Kidney (tissue), 14 donors: ENCODE measurements around the gene NAPA. TPM values are rescaled to one million over a fixed set of nuclear protein-coding genes. Genes with fewer than 3 reads are reported as not detected.

Experiments used
- DNase-seq, 5 donors: peaks; one replicate each; pipeline ENCODE4 v3.0.0-alpha.2; 2013 to 2020
- FAIRE-seq: peaks from 2 replicates; lab custom pipeline; 2012; peaks lifted over from hg19 to GRCh38; lab: Jason Lieb, UNC
- H3K27ac ChIP-seq, 2 donors: one replicate each; pipeline ENCODE4 v1.7.0; 2013; ENCODE audit warnings: low read depth in 2 of 2, low read length in 2 of 2, inconsistent platforms in 1 of 2
- H3K27me3 ChIP-seq: one replicate; pipeline ENCODE4 v1.7.1; 2013; ENCODE audit warnings: low read length, inconsistent platforms; ENCODE audit not compliant: control insufficient read depth, insufficient read depth
- H3K36me3 ChIP-seq, 3 donors: one replicate each; pipeline versions ENCODE4 v1.7.0 to v1.7.1; 2013; ENCODE audit warnings: low read length in 3 of 3, control low read depth in 1 of 3, inconsistent platforms in 1 of 3; ENCODE audit not compliant: insufficient read depth in 3 of 3, control insufficient read depth in 2 of 3
- H3K4me1 ChIP-seq, 3 donors: one replicate each; pipeline versions ENCODE4 v1.7.0 to v1.7.1; 2013; ENCODE audit warnings: low read length in 3 of 3, inconsistent platforms in 1 of 3, low read depth in 1 of 3; ENCODE audit not compliant: control insufficient read depth in 2 of 3, insufficient read depth in 2 of 3
- H3K4me3 ChIP-seq, 3 donors: one replicate each; pipeline versions ENCODE4 v1.7.0 to v1.8.1; 2013; ENCODE audit warnings: low read length in 3 of 3, control low read depth in 1 of 3, inconsistent platforms in 1 of 3
- H3K9ac ChIP-seq, 3 donors: one replicate each; pipeline versions ENCODE4 v1.7.0 to v1.7.1; 2013; ENCODE audit warnings: low read length in 3 of 3, control low read depth in 1 of 3, inconsistent platforms in 1 of 3
- H3K9me3 ChIP-seq, 3 donors: one replicate each; pipeline versions ENCODE4 v1.7.0 to v1.7.1; 2013; ENCODE audit warnings: low read length in 3 of 3, control low read depth in 1 of 3, inconsistent platforms in 1 of 3; ENCODE audit not compliant: control insufficient read depth in 2 of 3, insufficient read depth in 1 of 3
- CTCF ChIP-seq: IDR thresholded peaks from 3 replicates; pipeline ENCODE4 v1.5.1; 2012; ENCODE audit warnings: mild to moderate bottlenecking, moderate library complexity, borderline replicate concordance; ENCODE audit not compliant: insufficient read depth; ENCODE audit errors: extremely low read depth
- intact Hi-C: fragments of 100-400 bp; cut with DNase I; formaldehyde crosslinking; loops from one replicate; pipeline ENCODE4 v1.11.1; 2022
- polyA plus RNA-seq: library from polyadenylated mRNA; stranded (reverse); fragments of 350-450 nt; fragmentation: Illumina TruSeq; extraction: RNeasy Lipid Tissue Mini Kit (QIAGEN cat#74804); gene quantifications from one replicate; pipeline ENCODE4 v1.2.3, GENCODE V29; 2014; ENCODE audit warnings: low read depth, low replicate concordance; ENCODE audit not compliant: insufficient read depth
- total RNA-seq: library from RNA; stranded (reverse); fragmentation: NEBNext Ultra II Directional; extraction: Animal tissue kit (Norgen Biotek cat#: 25700); gene quantifications from one replicate; pipeline ENCODE4 v1.2.1, GENCODE V29; 2021
- donor health status: control.
- donor health status: control.
- donor health status: control.
- donor health status: control.
- donor health status: control.
- donor health status: DM: yes; HTN: yes; CAD: no.
- donor health status: Normal renal cell carcinoma (clear cell type).

Gene NAPA
- total and polyA plus RNA-seq, 2 donors from 2014 or later = 136 to 213 TPM

GRCh38 chr19:47560999-47561398, 46.1 kb upstream of the NAPA start:
- intact Hi-C loops = no loop called here
- Histone ChIP-seq H3K27ac (no peak overlapping the region), H3K4me3 (no peak overlapping the region), H3K27me3 (no peaks in the 10 kb centered on the region), H3K36me3 (no peaks in the 10 kb centered on the region), H3K9ac (no peak overlapping the region), H3K4me1 (no peaks in the 10 kb centered on the region), H3K9me3 (no peaks in the 10 kb centered on the region)
- FAIRE-seq (no peak), DNase-seq (no peak)
- no peak for TF ChIP-seq CTCF

GRCh38 chr19:47550129-47550528, 35.3 kb upstream of the NAPA start:
- no peaks in the 10 kb centered on the region for H3K9me3 ChIP-seq
- no peak for FAIRE-seq
- DNase-seq = no peak
- intact Hi-C loops = no loop called here
- peaks cover 0 to under 1% (median 0%) of the 10 kb centered on the region in 3 donors for H3K4me1 ChIP-seq
- no peak overlapping the region for H3K4me3 ChIP-seq
- H3K9ac ChIP-seq = no peak overlapping the region
- no peak for TF ChIP-seq CTCF
- H3K36me3 ChIP-seq = no peaks in the 10 kb centered on the region
- no peaks in the 10 kb centered on the region for H3K27me3 ChIP-seq
- no peak overlapping the region for H3K27ac ChIP-seq

GRCh38 chr19:47549261-47549862, 34.5 kb upstream of the NAPA start:
- FAIRE-seq (no peak), DNase-seq (no peak)
- Histone ChIP-seq H3K9ac (no peak overlapping the region), H3K27ac (no peak overlapping the region), H3K4me1 (peaks cover 0 to 2% (median 0%) of the 10 kb centered on the region in 3 donors), H3K27me3 (no peaks in the 10 kb centered on the region), H3K4me3 (no peak overlapping the region), H3K9me3 (no peaks in the 10 kb centered on the region), H3K36me3 (no peaks in the 10 kb centered on the region)
- intact Hi-C loops = no loop called here
- TF ChIP-seq CTCF = no peak

- no peak for TF ChIP-seq CTCF
- no peaks in the 10 kb centered on the region for H3K9me3 ChIP-seq
- no peak overlapping the region for H3K9ac ChIP-seq
- H3K4me3 ChIP-seq = no peak overlapping the region
- no peak overlapping the region for H3K27ac ChIP-seq
- no peaks in the 10 kb centered on the region for H3K27me3 ChIP-seq
- intact Hi-C loops = no loop called here
- no peak for FAIRE-seq
- no peaks in the 10 kb centered on the region for H3K36me3 ChIP-seq
- peaks cover 0 to 2% (median 0%) of the 10 kb centered on the region in 3 donors for H3K4me1 ChIP-seq
- DNase-seq = no peak
These were observed 32.3 kb upstream of the NAPA start for GRCh38 chr19:47547199-47547598.
